Smooth muscle cell (in vitro differentiated cells): ENCODE data around the gene HNRNPC. TPM values are rescaled to one million over a fixed set of nuclear protein-coding genes. Genes with fewer than 3 reads are reported as not detected.
"Not testable (repeated sequence)": the region's sequence is repeated elsewhere in the genome, so short reads cannot be mapped to it uniquely, and the experiment has no call there.

Experiments used
- DNase-seq: peaks from one replicate; lab custom pipeline; 2025; ENCODE audit not compliant: unreplicated experiment; lab: John Stamatoyannopoulos, UW
- H2AFZ ChIP-seq: fragments of 200-600 bp; sonication (generic); 2 replicates; pipeline ENCODE4 v1.6.0; 2016; ENCODE audit warnings: antibody characterized with exemption, low read depth, mild to moderate bottlenecking
- H3F3A ChIP-seq: fragments of 200-600 bp; sonication (generic); 2 replicates; pipeline ENCODE4 v1.6.0; 2017; ENCODE audit warnings: antibody characterized with exemption, low read depth
- H3K27ac ChIP-seq: fragments of 200-600 bp; sonication (generic); 2 replicates; pipeline ENCODE4 v1.5.1; 2016; ENCODE audit warnings: low read depth, mild to moderate bottlenecking
- H3K27me3 ChIP-seq: fragments of 200-600 bp; sonication (generic); 2 replicates; pipeline ENCODE4 v1.6.1; 2016; ENCODE audit warnings: low read depth, mild to moderate bottlenecking
- H3K36me3 ChIP-seq: fragments of 200-600 bp; sonication (generic); 2 replicates; pipeline ENCODE4 v1.5.1; 2016; ENCODE audit warnings: low read depth
- H3K4me1 ChIP-seq: fragments of 200-600 bp; sonication (generic); 2 replicates; pipeline ENCODE4 v1.5.1; 2016; ENCODE audit warnings: low read depth
- H3K4me2 ChIP-seq: fragments of 200-600 bp; sonication (generic); 2 replicates; pipeline ENCODE4 v1.6.0; 2016; ENCODE audit warnings: mild to moderate bottlenecking
- H3K4me3 ChIP-seq: fragments of 200-600 bp; sonication (generic); 2 replicates; pipeline ENCODE4 v1.5.1; 2016; ENCODE audit warnings: mild to moderate bottlenecking
- H3K79me2 ChIP-seq: fragments of 200-600 bp; sonication (generic); 2 replicates; pipeline ENCODE4 v1.6.0; 2016; ENCODE audit warnings: low read depth, mild to moderate bottlenecking
- H3K9ac ChIP-seq: fragments of 200-600 bp; sonication (generic); 2 replicates; pipeline ENCODE4 v1.6.0; 2016; ENCODE audit warnings: low read depth
- H3K9me3 ChIP-seq: fragments of 200-600 bp; sonication (generic); replicated peaks from 2 replicates; pipeline ENCODE4 v1.5.1; 2016; ENCODE audit warnings: low read depth
- H4K20me1 ChIP-seq: fragments of 200-600 bp; sonication (generic); 2 replicates; pipeline ENCODE4 v1.6.0; 2016; ENCODE audit warnings: low read depth
- WGBS: methylation state at CpG from one replicate; pipeline ENCODE4 v1.1.7; 2016; ENCODE audit warnings: low lambda C conversion rate; 5-methylcytosine and 5-hydroxymethylcytosine counted together
- polyA plus RNA-seq: library from polyadenylated mRNA; unstranded; fragments of >200 nt; fragmentation: Nextera tagmentation; extraction: Ambion mirVana; gene quantifications from 2 replicates; pipeline ENCODE4 v1.2.1, GENCODE V29; 2016
- total RNA-seq: library from RNA; depleted of rRNA; stranded (reverse); fragments of >200 nt; gene quantifications from 2 replicates; pipeline ENCODE4 v1.2.3, GENCODE V29; 2014
- TF ChIP-seq, protein P1 (sequence below): fragments of 200-600 bp; sonication (generic); IDR thresholded peaks from 2 replicates; pipeline ENCODE4 v1.5.1; 2017; ENCODE audit warnings: borderline replicate concordance, mild to moderate bottlenecking, antibody characterized with exemption; ENCODE audit not compliant: insufficient read depth, poor library complexity, severe bottlenecking

The HNRNPC gene
- total and polyA plus RNA-seq, 2 experiments from 2014 or later, result 408 to 514 TPM

DNA sequence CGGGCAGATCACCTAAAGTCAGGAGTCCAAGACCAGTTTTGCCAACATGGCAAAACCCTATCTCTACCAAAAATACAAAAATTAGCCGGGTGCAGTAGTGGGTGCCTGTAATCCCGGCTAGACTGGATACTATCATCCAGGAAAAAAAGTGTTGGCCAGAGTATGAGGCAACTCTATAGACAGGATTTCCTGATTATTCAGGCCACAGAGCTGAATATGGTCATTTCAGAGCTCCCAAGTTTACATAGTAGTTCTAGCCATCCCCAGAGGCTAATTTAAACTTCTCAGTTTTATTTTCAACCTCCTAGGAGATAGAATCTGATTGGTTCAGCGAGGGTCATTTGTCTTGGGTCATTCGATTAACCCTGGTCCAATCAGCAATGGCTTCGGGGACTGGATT lies 17.9 kb upstream of the HNRNPC start:
- 94% methylated on average over 6 of the region's 6 CpGs for WGBS
- H2AFZ ChIP-seq, result no peak overlapping the region
- no peak overlapping the region for H3K4me3 ChIP-seq

DNA sequence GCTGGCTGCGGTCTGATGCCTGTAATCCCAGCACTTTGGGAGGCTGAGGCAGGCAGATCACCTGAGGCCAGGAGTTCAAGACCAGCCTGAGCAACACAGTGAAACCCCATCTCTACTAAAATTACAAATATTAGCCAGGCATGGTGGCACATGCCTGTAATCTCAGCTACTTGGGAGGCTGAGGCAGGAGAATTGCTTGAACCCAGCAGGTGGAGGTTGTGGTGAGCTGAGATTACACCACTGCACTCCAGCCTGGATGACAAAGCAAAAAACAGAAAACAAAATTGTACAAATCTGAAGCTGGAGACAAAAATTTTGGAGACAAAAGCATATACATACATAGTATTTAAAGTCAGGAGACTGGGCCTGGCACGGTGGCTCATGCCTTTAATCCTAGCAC lies 17.3 kb upstream of the HNRNPC start:
- H3K9ac ChIP-seq, H3K27me3 ChIP-seq, H3K4me3 ChIP-seq, H3F3A ChIP-seq, DNase-seq, H2AFZ ChIP-seq, H3K9me3 ChIP-seq, H3K4me1 ChIP-seq, H4K20me1 ChIP-seq, H3K27ac ChIP-seq, H3K79me2 ChIP-seq, H3K4me2 ChIP-seq, H3K36me3 ChIP-seq: not testable (repeated sequence)
- 92% methylated on average over 2 of the region's 2 CpGs for WGBS

More for the DNA sequence above, 17.9 kb upstream of the HNRNPC start:
- TF ChIP-seq, protein P1, sequence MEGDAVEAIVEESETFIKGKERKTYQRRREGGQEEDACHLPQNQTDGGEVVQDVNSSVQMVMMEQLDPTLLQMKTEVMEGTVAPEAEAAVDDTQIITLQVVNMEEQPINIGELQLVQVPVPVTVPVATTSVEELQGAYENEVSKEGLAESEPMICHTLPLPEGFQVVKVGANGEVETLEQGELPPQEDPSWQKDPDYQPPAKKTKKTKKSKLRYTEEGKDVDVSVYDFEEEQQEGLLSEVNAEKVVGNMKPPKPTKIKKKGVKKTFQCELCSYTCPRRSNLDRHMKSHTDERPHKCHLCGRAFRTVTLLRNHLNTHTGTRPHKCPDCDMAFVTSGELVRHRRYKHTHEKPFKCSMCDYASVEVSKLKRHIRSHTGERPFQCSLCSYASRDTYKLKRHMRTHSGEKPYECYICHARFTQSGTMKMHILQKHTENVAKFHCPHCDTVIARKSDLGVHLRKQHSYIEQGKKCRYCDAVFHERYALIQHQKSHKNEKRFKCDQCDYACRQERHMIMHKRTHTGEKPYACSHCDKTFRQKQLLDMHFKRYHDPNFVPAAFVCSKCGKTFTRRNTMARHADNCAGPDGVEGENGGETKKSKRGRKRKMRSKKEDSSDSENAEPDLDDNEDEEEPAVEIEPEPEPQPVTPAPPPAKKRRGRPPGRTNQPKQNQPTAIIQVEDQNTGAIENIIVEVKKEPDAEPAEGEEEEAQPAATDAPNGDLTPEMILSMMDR, result no peak
- no peaks in the 10 kb centered on the region for H4K20me1 ChIP-seq
- no peaks in the 10 kb centered on the region for H3F3A ChIP-seq
- no peaks in the 10 kb centered on the region for H3K27me3 ChIP-seq
- no peak overlapping the region for H3K4me2 ChIP-seq
- no peak for DNase-seq
- no peaks in the 10 kb centered on the region for H3K9me3 ChIP-seq
- H3K4me1 ChIP-seq, result no peaks in the 10 kb centered on the region
- no peaks in the 10 kb centered on the region for H3K79me2 ChIP-seq
- no peaks in the 10 kb centered on the region for H3K36me3 ChIP-seq
- no peak overlapping the region for H3K27ac ChIP-seq
- H3K9ac ChIP-seq, result no peak overlapping the region

DNA sequence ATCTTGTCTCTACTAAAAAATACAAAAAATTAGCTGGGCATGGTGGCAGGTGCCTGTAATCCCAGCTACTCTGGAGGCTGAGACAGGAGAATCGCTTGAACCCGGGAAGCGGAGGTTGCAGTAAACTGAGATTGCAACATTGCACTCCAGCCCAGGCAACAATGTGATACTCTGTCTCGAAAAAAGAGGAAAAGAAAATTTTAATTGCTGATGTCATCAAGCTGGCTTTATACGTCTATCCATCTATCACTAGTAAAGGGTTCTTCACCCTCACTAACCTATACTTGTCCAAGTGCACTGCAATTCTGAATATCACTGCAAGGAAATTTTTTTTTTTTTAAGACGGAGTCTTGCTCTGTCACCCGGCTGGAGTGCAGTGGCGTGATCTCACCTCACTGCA lies 12.7 kb upstream of the HNRNPC start:
- not testable (repeated sequence) for H3K4me1 ChIP-seq, H3F3A ChIP-seq, H3K9ac ChIP-seq, H4K20me1 ChIP-seq, H2AFZ ChIP-seq, H3K27me3 ChIP-seq, DNase-seq, H3K9me3 ChIP-seq, H3K36me3 ChIP-seq, H3K4me2 ChIP-seq, H3K27ac ChIP-seq, H3K4me3 ChIP-seq, H3K79me2 ChIP-seq
- 90% methylated on average over 8 of the region's 8 CpGs for WGBS

DNA sequence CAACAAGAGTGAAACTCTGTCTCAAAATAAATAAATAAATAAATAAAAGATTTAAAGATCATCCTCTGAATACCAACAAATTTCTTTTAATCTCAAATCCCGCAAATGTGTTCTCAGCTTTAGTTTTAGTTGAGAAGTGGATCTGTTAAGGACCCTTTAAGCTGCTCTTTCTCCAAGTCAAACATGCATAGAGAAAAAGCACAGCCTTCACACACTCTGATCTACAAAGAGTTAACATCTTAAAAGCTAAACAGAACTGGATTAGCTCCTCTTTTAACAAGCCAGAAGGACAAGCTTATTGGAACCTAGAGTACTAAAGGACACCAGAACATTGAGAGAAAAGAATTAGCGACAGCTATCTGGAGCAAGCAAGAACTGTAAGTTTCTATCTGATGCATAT lies 10.5 kb upstream of the HNRNPC start, which contains the start of gene RPGRIP1:
RPGRIP1 (plus strand) TSS at position 301 of the 400 bp plus-strand sequence. CDS start 7,894 bp downstream, outside the sequence.
- no peaks in the 10 kb centered on the region for H3K4me1 ChIP-seq
- H3K4me3 ChIP-seq, result no peak within 1 kb of the TSS
- no peaks in the 10 kb centered on the region for H3K9me3 ChIP-seq
- no peak within 1 kb of the TSS for H3K9ac ChIP-seq
- H2AFZ ChIP-seq, result no peak within 1 kb of the TSS
- H3K79me2 ChIP-seq, result no peaks in the 10 kb centered on the region
- whole genome bisulfite sequencing, result 24% methylated on average over 2 of the region's 2 CpGs
- no peak for DNase-seq
- no peaks in the 10 kb centered on the region for H3F3A ChIP-seq
- no peak within 1 kb of the TSS for H3K27ac ChIP-seq
- no peaks in the 10 kb centered on the region for H3K27me3 ChIP-seq
- TF ChIP-seq, protein P1, result no peak
- H4K20me1 ChIP-seq, result no peaks in the 10 kb centered on the region
- no peak within 1 kb of the TSS for H3K4me2 ChIP-seq
- no peaks in the 10 kb centered on the region for H3K36me3 ChIP-seq

DNA sequence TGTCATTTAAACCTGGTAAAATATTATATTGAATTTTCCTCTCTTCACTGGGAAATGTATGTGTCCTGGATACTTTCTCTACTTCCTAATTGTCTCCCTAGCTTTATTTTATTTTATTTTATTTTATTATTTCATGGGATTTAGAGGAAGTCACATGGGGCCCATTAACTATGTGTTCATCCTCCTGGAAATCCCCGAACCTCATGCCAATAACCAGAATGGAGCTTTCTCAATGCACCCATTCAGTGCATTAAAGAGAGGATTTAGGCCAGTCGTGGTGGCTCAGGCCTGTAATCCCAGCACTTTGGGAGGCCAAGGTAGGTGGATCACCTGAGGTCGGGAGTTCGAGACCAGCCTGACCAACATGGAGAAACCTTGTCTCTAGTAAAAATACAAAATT lies 9.4 kb upstream of the HNRNPC start:
- Histone ChIP-seq H3K4me3 (no peak overlapping the region), H4K20me1 (no peaks in the 10 kb centered on the region), H3K4me2 (no peak overlapping the region), H3K79me2 (no peaks in the 10 kb centered on the region), H3F3A (no peaks in the 10 kb centered on the region), H3K4me1 (no peaks in the 10 kb centered on the region), H3K27ac (no peak overlapping the region), H3K9ac (no peak overlapping the region), H2AFZ (no peak overlapping the region), H3K36me3 (no peaks in the 10 kb centered on the region), H3K27me3 (no peaks in the 10 kb centered on the region), H3K9me3 (no peaks in the 10 kb centered on the region)
- WGBS, result 73% methylated on average over 4 of the region's 4 CpGs
- TF ChIP-seq, protein P1, result no peak
- DNase-seq, result no peak
